H1 (cell line): Measurements from ENCODE around the gene SGSM1.
A peak's percentile ranks its signal among the peaks of the same experiment; 100 is the strongest.

Source experiments
- ATF2 ChIP-seq: IDR thresholded peaks from 2 replicates; pipeline ENCODE4 v1.6.1; 2012; ENCODE audit warnings: low read length, inconsistent platforms
- CTCF ChIP-seq, 3 experiments: IDR thresholded peaks; 1 replicate in 2 of 3; 2 replicates in 1 of 3; pipeline versions ENCODE4 v1.5.1 to v1.6.1; 2011; ENCODE audit warnings: low read length in 3 of 3, mild to moderate bottlenecking in 3 of 3, inconsistent platforms in 2 of 3, low read depth in 1 of 3, moderate library complexity in 1 of 3; ENCODE audit not compliant: insufficient read depth in 1 of 3; ENCODE audit errors: control extremely low read depth in 1 of 3
- EZH2 ChIP-seq: fragments of 200-600 bp; sonication (generic); IDR thresholded peaks from 2 replicates; pipeline ENCODE4 v1.7.1; 2012; ENCODE audit warnings: low read depth, mild to moderate bottlenecking, moderate library complexity, low read length, inconsistent platforms; ENCODE audit not compliant: severe bottlenecking

GRCh38 chr22:24772493-24773220 lies 33.4 kb upstream of the SGSM1 start:
- TF ChIP-seq EZH2 (no peak), CTCF (IDR thresholded peaks at IDR 0.05; ENCODE audit: control extremely low read depth in 1 of 3, insufficient read depth in 1 of 3, low read depth in 1 of 3, low read length in 3 of 3) (peak; percentile 15 to 95 (median 86)), ATF2 (no peak)
